Measurements from ENCODE around the gene STK38. TPM values are rescaled to one million over a fixed set of nuclear protein-coding genes. Genes with fewer than 3 reads are reported as not detected.

STK38 gene
- total RNA-seq, 3 donors from 2014 or later = 27.5 to 39.4 (median 31.4) TPM

DNA sequence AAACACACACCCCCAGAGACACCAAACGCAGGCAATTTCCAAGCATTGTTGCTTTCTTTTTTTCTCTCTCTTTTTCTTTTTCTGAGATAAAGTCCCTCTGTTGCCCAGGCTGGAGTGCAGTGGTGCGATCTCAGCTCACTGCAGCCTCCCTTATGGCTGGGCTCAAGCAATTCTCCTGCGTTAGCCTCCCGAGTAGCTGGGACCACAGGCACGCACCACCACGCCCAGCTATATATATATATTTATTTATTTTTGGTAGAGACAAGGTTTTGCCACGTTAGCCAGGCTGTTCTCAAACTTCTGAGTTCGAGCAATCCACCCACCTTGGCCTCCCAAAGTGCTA lies 32.9 kb upstream of the STK38 start:
- TF ChIP-seq POLR2A (IDR thresholded peaks at IDR 0.05) (no peak), POLR2AphosphoS5 (IDR thresholded peaks at IDR 0.05) (no peak), CTCF (IDR thresholded peaks at IDR 0.05) (no peak)
- intact Hi-C loops (cut with DNase I; ENCODE audit: low total_unique reads) = no loop called here

DNA sequence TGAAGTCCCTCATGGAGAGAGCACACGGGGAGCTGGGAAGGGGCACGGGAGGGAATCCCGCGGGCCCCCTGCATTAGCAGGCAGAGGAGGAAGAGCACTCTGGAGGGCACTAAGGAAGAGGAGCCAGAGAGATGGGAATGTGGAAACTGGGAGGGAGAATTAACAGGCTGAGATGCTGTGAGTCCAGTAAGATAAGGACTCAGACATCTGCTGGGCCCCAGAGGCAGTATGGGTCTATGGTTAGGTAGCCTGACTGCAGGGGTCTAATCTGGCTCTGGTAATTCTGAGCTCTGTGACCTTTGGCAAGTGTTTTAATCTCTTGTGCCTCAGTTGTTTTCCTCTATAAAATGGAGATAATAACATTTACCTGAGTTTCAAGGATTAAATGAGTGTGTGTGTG lies 31.2 kb upstream of the STK38 start:
- TF ChIP-seq POLR2AphosphoS5 (IDR thresholded peaks at IDR 0.05) (no peak), CTCF (IDR thresholded peaks at IDR 0.05) (no peak), POLR2A (IDR thresholded peaks at IDR 0.05) (no peak)

More for the DNA sequence above, 32.9 kb upstream of the STK38 start:
- peaks cover 0 to 22% of the 10 kb centered on the region in 2 donors for H3K4me1 ChIP-seq
- H3K27ac ChIP-seq = peak overlapping the region; percentile 87 to 95
- H3K9me3 ChIP-seq = no peaks in the 10 kb centered on the region
- no peaks in the 10 kb centered on the region for H3K36me3 ChIP-seq
- DNase-seq (ENCODE audit: low spot score in 2 of 2) = no peak
- H3K4me3 ChIP-seq = peak overlapping the region in 1 of 3 donors; percentile 35
- no peaks in the 10 kb centered on the region for H3K27me3 ChIP-seq

DNA sequence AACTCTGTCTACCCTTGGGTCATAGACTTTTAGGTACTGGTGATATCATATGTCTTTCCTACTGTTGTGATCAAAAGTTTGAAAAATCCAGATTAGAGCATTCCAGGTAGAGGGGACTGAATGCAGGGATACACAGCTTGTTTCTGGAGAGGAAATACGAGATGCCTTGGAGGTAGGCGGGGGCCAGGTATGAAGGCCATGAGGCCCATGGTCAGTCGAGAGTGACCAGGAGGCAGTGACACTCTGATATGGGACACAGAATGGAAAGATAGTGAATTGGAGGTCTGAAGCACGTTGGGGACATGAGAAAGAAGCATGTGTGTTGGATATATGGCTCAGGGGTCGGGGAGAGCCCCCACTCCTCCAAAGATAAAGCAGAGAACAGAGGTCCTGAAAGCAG lies 30.8 kb upstream of the STK38 start:
- no peak for TF ChIP-seq POLR2AphosphoS5 (IDR thresholded peaks at IDR 0.05)
- no peak for TF ChIP-seq POLR2A (IDR thresholded peaks at IDR 0.05)
- no peak for TF ChIP-seq CTCF (IDR thresholded peaks at IDR 0.05)
- no peak for DNase-seq (ENCODE audit: low spot score in 2 of 2)
- peaks cover 0 to 22% of the 10 kb centered on the region in 2 donors for H3K4me1 ChIP-seq
- intact Hi-C loops (cut with DNase I; ENCODE audit: low total_unique reads) = no loop called here
- H3K27ac ChIP-seq = peak overlapping the region; percentile 87 to 95
- no peaks in the 10 kb centered on the region for H3K36me3 ChIP-seq
- no peaks in the 10 kb centered on the region for H3K27me3 ChIP-seq
- no peaks in the 10 kb centered on the region for H3K9me3 ChIP-seq
- H3K4me3 ChIP-seq = no peak overlapping the region

More for the DNA sequence above, 31.2 kb upstream of the STK38 start:
- H3K9me3 ChIP-seq = no peaks in the 10 kb centered on the region
- intact Hi-C loops (cut with DNase I; ENCODE audit: low total_unique reads) = no loop called here
- DNase-seq (ENCODE audit: low spot score in 2 of 2) = no peak
- no peaks in the 10 kb centered on the region for H3K36me3 ChIP-seq
- H3K4me1 ChIP-seq = peaks cover 0 to 22% of the 10 kb centered on the region in 2 donors
- no peaks in the 10 kb centered on the region for H3K27me3 ChIP-seq
- peak overlapping the region; percentile 87 to 95 for H3K27ac ChIP-seq
- no peak overlapping the region for H3K4me3 ChIP-seq

GRCh38 chr6:36577301-36577700 lies 30.0 kb upstream of the STK38 start:
- H3K36me3 ChIP-seq = no peaks in the 10 kb centered on the region
- peaks cover 0 to 22% of the 10 kb centered on the region in 2 donors for H3K4me1 ChIP-seq
- intact Hi-C loops (cut with DNase I; ENCODE audit: low total_unique reads) = no loop called here
- no peak overlapping the region for H3K4me3 ChIP-seq
- no peaks in the 10 kb centered on the region for H3K9me3 ChIP-seq
- peak in 1 of 2 donors; percentile 73 for DNase-seq (ENCODE audit: low spot score in 2 of 2)
- TF ChIP-seq CTCF (IDR thresholded peaks at IDR 0.05) (no peak), POLR2AphosphoS5 (IDR thresholded peaks at IDR 0.05) (peak in 1 of 3 donors; percentile 22)
- no peaks in the 10 kb centered on the region for H3K27me3 ChIP-seq
- peak overlapping the region; percentile 87 to 95 for H3K27ac ChIP-seq

DNA sequence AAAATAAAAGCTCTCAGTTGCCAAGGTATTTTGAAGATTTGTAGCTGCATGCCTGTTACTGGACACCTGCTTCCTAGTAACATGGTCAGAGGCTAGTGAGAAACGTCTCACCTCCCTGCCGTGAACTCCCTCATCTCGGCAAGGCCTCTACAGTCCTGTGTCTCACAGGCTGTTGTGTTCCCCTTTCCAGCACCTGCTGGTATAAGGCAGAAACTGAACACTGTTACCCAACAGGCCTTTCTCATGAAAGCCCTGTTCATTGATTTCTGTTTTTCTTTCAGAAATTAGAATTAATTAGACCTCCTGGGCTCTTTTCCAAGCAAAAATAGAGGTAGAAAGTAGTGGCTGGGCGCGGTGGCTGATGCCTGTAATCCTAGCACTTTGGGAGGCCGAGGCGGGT lies 29.3 kb upstream of the STK38 start:
- Histone ChIP-seq H3K9me3 (no peaks in the 10 kb centered on the region), H3K4me3 (no peak overlapping the region), H3K27ac (peak overlapping the region; percentile 72 to 95), H3K4me1 (peaks cover 0 to 22% of the 10 kb centered on the region in 2 donors), H3K27me3 (no peaks in the 10 kb centered on the region), H3K36me3 (no peaks in the 10 kb centered on the region)
- intact Hi-C loops (cut with DNase I; ENCODE audit: low total_unique reads) = no loop called here
- DNase-seq (ENCODE audit: low spot score in 2 of 2) = no peak
- no peak for TF ChIP-seq POLR2AphosphoS5 (IDR thresholded peaks at IDR 0.05)
- no peak for TF ChIP-seq POLR2A (IDR thresholded peaks at IDR 0.05)
- TF ChIP-seq CTCF (IDR thresholded peaks at IDR 0.05) = no peak

Measured in breast epithelium (tissue), 4 donors.